ENCODE measurements around the gene FHL2. TPM values are rescaled to one million over a fixed set of nuclear protein-coding genes. Genes with fewer than 3 reads are reported as not detected.

Gene FHL2
- total and polyA plus RNA-seq, 4 donors: 3.9 to 9.0 (median 6.5) TPM

DNA sequence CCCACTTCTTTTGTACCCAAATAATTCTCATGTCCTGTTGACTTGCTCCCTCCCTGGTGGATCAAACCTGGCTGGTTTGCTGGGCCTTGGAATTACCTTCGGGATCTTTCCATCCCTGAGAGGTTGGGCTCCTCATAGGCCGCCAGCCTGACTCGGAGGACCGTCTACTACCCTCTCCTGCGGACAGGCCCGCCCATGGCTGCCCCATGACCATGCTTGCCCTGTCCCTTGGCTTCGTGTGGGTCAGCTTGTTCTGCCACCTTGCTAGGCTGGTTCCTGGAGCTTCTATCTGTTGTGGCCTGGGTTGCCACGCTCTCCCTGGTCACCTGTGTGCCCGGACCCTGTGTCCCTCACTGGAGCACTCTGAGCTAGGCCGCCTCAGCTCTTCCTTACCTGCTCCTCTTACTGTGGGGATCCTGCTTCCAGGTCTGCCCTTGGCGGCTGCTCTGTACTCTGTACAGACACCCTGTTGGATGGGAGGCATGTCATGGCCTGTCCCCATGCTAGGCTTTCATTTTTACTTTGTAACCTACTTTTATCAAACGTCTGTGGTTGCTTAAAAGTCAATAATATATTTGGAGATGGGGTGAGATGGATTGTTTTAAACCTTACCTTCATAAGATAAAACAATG lies 29.7 kb upstream of the FHL2 start:
- TF ChIP-seq, protein P1, sequence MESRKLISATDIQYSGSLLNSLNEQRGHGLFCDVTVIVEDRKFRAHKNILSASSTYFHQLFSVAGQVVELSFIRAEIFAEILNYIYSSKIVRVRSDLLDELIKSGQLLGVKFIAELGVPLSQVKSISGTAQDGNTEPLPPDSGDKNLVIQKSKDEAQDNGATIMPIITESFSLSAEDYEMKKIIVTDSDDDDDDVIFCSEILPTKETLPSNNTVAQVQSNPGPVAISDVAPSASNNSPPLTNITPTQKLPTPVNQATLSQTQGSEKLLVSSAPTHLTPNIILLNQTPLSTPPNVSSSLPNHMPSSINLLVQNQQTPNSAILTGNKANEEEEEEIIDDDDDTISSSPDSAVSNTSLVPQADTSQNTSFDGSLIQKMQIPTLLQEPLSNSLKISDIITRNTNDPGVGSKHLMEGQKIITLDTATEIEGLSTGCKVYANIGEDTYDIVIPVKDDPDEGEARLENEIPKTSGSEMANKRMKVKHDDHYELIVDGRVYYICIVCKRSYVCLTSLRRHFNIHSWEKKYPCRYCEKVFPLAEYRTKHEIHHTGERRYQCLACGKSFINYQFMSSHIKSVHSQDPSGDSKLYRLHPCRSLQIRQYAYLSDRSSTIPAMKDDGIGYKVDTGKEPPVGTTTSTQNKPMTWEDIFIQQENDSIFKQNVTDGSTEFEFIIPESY (IDR thresholded peaks at IDR 0.05): no peak
- TF ChIP-seq, protein P2, sequence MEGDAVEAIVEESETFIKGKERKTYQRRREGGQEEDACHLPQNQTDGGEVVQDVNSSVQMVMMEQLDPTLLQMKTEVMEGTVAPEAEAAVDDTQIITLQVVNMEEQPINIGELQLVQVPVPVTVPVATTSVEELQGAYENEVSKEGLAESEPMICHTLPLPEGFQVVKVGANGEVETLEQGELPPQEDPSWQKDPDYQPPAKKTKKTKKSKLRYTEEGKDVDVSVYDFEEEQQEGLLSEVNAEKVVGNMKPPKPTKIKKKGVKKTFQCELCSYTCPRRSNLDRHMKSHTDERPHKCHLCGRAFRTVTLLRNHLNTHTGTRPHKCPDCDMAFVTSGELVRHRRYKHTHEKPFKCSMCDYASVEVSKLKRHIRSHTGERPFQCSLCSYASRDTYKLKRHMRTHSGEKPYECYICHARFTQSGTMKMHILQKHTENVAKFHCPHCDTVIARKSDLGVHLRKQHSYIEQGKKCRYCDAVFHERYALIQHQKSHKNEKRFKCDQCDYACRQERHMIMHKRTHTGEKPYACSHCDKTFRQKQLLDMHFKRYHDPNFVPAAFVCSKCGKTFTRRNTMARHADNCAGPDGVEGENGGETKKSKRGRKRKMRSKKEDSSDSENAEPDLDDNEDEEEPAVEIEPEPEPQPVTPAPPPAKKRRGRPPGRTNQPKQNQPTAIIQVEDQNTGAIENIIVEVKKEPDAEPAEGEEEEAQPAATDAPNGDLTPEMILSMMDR (IDR thresholded peaks at IDR 0.05; ENCODE audit: low read depth, low read length, missing input control): no peak
- TF ChIP-seq RAD21 (IDR thresholded peaks at IDR 0.05) (no peak), RXRA (IDR thresholded peaks at IDR 0.05) (no peak), NR2F2 (IDR thresholded peaks at IDR 0.05) (no peak)
- Histone ChIP-seq H3K36me3 (ENCODE audit: control insufficient read depth in 4 of 4, insufficient read depth in 3 of 4, low read depth in 1 of 4, low read length in 3 of 4) (no peaks in the 10 kb centered on the region), H3K27ac (ENCODE audit: low read depth in 1 of 2, low read length in 2 of 2) (no peak overlapping the region), H3K9me3 (ENCODE audit: control insufficient read depth in 4 of 4, low read length in 3 of 4) (no peaks in the 10 kb centered on the region), H3K4me3 (ENCODE audit: low read depth in 1 of 3, low read length in 3 of 3) (no peak overlapping the region), H3K27me3 (ENCODE audit: control insufficient read depth in 4 of 4, insufficient read depth in 4 of 4, low read length in 3 of 4) (no peaks in the 10 kb centered on the region), H3K4me1 (ENCODE audit: control insufficient read depth in 4 of 4, insufficient read depth in 4 of 4, low read length in 3 of 4) (peaks cover 0 to 2% (median 0%) of the 10 kb centered on the region in 4 donors), H3K9ac (ENCODE audit: low read depth in 1 of 2, low read length in 2 of 2) (no peak overlapping the region)
- 91% methylated on average over 12 of the region's 12 CpGs for WGBS
- no peak for DNase-seq (ENCODE audit: low spot score)

DNA sequence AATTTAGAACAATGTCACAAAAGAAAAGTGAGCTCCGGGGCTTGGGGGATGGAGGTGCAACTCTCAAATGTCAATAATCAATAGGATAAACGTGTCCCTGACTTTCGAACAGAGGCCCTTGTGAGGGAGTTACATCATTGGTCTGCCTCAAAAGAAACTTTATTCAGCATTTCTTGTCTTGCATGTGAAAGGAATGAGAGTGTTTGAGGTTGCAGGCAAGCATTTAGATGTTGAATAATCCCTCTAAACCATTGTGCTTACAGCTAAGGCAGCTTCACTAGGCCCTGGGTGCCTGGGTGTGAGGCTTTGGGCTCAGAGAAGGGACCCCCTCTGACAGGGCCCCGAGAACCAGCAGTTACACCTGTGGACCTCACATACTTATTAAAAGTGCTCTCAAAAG lies 28.6 kb upstream of the FHL2 start:
- Histone ChIP-seq H3K4me1 (ENCODE audit: control insufficient read depth in 4 of 4, insufficient read depth in 4 of 4, low read length in 3 of 4) (no peaks in the 10 kb centered on the region), H3K9ac (ENCODE audit: low read depth in 1 of 2, low read length in 2 of 2) (no peak overlapping the region), H3K4me3 (ENCODE audit: low read depth in 1 of 3, low read length in 3 of 3) (no peak overlapping the region), H3K27ac (ENCODE audit: low read depth in 1 of 2, low read length in 2 of 2) (no peak overlapping the region), H3K27me3 (ENCODE audit: control insufficient read depth in 4 of 4, insufficient read depth in 4 of 4, low read length in 3 of 4) (no peaks in the 10 kb centered on the region), H3K9me3 (ENCODE audit: control insufficient read depth in 4 of 4, low read length in 3 of 4) (no peaks in the 10 kb centered on the region), H3K36me3 (ENCODE audit: control insufficient read depth in 4 of 4, insufficient read depth in 3 of 4, low read depth in 1 of 4, low read length in 3 of 4) (no peaks in the 10 kb centered on the region)
- no peak for DNase-seq (ENCODE audit: low spot score)
- WGBS: 84% methylated on average over 4 of the region's 4 CpGs
- TF ChIP-seq SP1 (IDR thresholded peaks at IDR 0.05) (no peak), NR2F2 (IDR thresholded peaks at IDR 0.05) (no peak), TAF1 (conservative IDR thresholded peaks at IDR 0.05) (no peak), RXRA (IDR thresholded peaks at IDR 0.05) (no peak), EGR1 (IDR thresholded peaks at IDR 0.05; ENCODE audit: low read depth in 2 of 2) (no peak), GABPA (IDR thresholded peaks at IDR 0.05 in 1 of 2, conservative IDR thresholded peaks at IDR 0.05 in 1 of 2) (no peak), FOXA2 (IDR thresholded peaks at IDR 0.05) (no peak), JUND (IDR thresholded peaks at IDR 0.05) (no peak), YY1 (IDR thresholded peaks at IDR 0.05) (no peak)
- TF ChIP-seq, protein P3, sequence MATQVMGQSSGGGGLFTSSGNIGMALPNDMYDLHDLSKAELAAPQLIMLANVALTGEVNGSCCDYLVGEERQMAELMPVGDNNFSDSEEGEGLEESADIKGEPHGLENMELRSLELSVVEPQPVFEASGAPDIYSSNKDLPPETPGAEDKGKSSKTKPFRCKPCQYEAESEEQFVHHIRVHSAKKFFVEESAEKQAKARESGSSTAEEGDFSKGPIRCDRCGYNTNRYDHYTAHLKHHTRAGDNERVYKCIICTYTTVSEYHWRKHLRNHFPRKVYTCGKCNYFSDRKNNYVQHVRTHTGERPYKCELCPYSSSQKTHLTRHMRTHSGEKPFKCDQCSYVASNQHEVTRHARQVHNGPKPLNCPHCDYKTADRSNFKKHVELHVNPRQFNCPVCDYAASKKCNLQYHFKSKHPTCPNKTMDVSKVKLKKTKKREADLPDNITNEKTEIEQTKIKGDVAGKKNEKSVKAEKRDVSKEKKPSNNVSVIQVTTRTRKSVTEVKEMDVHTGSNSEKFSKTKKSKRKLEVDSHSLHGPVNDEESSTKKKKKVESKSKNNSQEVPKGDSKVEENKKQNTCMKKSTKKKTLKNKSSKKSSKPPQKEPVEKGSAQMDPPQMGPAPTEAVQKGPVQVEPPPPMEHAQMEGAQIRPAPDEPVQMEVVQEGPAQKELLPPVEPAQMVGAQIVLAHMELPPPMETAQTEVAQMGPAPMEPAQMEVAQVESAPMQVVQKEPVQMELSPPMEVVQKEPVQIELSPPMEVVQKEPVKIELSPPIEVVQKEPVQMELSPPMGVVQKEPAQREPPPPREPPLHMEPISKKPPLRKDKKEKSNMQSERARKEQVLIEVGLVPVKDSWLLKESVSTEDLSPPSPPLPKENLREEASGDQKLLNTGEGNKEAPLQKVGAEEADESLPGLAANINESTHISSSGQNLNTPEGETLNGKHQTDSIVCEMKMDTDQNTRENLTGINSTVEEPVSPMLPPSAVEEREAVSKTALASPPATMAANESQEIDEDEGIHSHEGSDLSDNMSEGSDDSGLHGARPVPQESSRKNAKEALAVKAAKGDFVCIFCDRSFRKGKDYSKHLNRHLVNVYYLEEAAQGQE (IDR thresholded peaks at IDR 0.05): no peak
- TF ChIP-seq, protein P1 (IDR thresholded peaks at IDR 0.05): no peak
- TF ChIP-seq, protein P4, sequence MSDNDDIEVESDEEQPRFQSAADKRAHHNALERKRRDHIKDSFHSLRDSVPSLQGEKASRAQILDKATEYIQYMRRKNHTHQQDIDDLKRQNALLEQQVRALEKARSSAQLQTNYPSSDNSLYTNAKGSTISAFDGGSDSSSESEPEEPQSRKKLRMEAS (IDR thresholded peaks at IDR 0.05): no peak
